ENCODE results near the gene KLK5.
"Not testable (repeated sequence)": the region's sequence is repeated elsewhere in the genome, so short reads cannot be mapped to it uniquely, and the experiment has no call there.

The KLK5 gene

DNA sequence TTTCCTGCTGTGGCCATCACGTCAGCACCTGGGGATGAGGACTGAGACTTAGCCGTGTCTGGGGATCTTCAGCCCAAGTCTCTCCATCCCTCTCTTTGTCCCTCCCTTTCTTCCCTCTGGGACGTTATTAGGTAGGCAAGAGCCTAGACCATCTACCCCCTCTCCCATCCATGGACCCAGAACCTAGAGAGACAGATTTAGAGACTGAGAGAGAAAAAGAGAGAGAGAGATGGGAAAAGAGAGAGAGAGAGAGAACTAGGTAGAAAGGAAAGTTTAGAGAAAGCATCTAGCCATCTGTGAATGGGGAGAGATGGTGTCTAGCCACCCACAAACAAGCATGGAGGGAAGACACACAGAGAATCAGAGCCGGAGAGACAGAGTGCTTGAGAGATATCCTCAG lies 42.1 kb downstream of the KLK5 start:
- peaks cover 54% of the 10 kb centered on the region for H3K27me3 ChIP-seq
- H3K27ac ChIP-seq = no peak overlapping the region
- H4K20me1 ChIP-seq = no peaks in the 10 kb centered on the region; the same call in 1 of the 2 replicates
- H3K4me2 ChIP-seq = no peak overlapping the region
- no peak for TF ChIP-seq Cebpa-rat (IDR thresholded peaks at IDR 0.05)
- no peak overlapping the region for H3K4me3 ChIP-seq
- no peaks in the 10 kb centered on the region for H3K9me3 ChIP-seq
- H3K9ac ChIP-seq = no peak overlapping the region
- H3K36me3 ChIP-seq = no peaks in the 10 kb centered on the region
- 0 out of 2 replicates have a peak, but pooled peaks cover 7% of the 10 kb centered on the region for H3K4me1 ChIP-seq

DNA sequence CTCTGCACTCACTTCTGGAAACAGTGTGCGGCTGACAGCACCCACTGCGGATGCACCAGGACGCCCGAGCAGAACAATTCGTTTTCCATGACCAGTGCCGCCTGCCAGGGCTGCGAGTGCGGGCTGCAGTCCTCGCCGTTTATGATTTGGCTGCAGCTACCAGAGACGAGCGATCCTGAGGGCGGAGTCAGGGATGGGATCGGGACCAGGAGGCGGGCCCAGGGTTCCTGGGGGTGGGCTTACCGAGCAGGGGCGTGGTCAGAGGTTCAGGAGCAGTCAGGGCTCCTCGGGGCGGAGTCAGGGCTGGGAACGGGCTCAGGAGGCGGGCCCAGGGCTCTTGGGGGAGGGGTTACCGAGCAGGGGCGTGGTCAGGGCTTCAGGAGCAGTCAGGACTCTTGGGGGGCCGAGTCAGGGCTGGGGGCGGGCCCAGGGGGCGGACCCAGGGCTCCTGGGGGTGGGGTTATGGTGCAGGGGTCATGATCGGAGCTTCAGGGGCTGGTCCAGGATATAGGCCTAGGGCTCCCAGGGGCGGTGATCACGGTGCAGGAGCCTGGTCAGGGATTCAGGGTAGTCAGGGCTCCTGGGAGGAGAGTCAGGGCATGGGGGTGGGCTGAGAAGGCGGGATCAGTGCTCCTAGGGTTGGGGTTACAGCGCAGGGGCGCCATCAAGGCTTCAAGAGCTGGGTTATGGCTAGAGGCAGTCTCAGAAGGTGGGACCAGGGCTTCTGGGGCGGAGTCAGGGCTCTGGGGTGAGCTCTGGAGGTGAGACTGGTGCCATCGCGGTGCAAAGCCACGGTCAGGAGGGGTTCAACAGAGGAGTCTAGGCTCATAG lies 43.4 kb downstream of the KLK5 start:
- peak overlapping the region; percentile 40; the same call in 1 of the 2 replicates for H3K4me3 ChIP-seq
- H3K9me3 ChIP-seq = no peaks in the 10 kb centered on the region
- H3K4me1 ChIP-seq = 0 out of 2 replicates have a peak, but pooled peaks cover 7% of the 10 kb centered on the region
- H4K20me1 ChIP-seq = no peaks in the 10 kb centered on the region; the same call in 1 of the 2 replicates
- peak overlapping the region; percentile 39 for H3K4me2 ChIP-seq
- H3K27me3 ChIP-seq = peaks cover 47% of the 10 kb centered on the region
- no peak overlapping the region for H3K27ac ChIP-seq
- H3K9ac ChIP-seq = no peak overlapping the region
- H3K36me3 ChIP-seq = no peaks in the 10 kb centered on the region
- TF ChIP-seq Cebpa-rat (IDR thresholded peaks at IDR 0.05) = no peak

DNA sequence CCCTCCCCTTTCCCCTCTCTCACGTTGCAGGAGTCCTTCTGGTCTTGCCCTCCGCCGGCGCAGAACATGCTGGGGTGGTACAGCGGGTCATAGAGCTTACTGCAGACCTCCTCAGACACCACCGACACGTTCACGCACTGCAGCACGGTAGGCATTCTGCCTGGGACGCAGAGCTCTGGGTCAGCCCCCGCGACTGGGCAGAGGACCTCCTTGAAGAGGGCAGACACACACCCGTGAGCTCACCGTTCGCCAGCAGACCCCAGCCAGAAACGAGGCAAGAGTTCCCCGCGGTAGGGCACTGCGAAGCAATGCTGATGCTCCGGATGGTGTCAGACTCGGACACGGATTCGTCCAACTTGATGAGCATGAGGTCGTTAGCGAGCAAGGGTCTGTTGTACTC lies 44.5 kb downstream of the KLK5 start:
- Histone ChIP-seq H4K20me1 (no peaks in the 10 kb centered on the region; the same call in 1 of the 2 replicates), H3K4me2 (no peak overlapping the region), H3K36me3 (no peaks in the 10 kb centered on the region), H3K27me3 (peaks cover 38% of the 10 kb centered on the region), H3K4me1 (0 out of 2 replicates have a peak, but pooled peaks cover 7% of the 10 kb centered on the region), H3K4me3 (no peak overlapping the region), H3K9me3 (no peaks in the 10 kb centered on the region), H3K9ac (no peak overlapping the region), H3K27ac (no peak overlapping the region)
- TF ChIP-seq Cebpa-rat (IDR thresholded peaks at IDR 0.05) = no peak

DNA sequence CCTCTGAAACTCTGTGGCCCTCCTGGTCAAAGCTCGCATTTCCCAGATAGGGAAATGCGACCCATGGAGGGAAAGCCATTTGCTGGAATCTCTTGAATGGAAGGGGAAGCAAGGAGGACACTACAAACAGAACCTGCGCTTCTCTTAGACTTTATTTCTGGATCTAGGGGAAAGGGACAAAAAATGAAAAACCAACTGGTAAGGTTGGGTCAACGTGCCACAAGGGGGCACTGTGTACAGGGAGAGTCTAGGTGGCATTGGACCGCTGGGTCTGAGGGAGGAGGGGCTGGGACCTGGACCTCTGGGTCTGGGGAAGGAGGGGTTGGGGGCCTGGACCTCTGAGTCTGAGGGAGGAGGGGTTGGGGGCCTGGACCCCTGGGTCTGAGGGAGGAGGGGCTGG lies 46.6 kb downstream of the KLK5 start:
- no peak overlapping the region for H3K4me2 ChIP-seq
- no peak for TF ChIP-seq Cebpa-rat (IDR thresholded peaks at IDR 0.05)
- H3K4me3 ChIP-seq = no peak overlapping the region
- no peak overlapping the region for H3K9ac ChIP-seq
- H3K27ac ChIP-seq = no peak overlapping the region
- 0 out of 2 replicates have a peak, but pooled peaks cover 7% of the 10 kb centered on the region for H3K4me1 ChIP-seq
- no peaks in the 10 kb centered on the region; the same call in 1 of the 2 replicates for H4K20me1 ChIP-seq
- no peaks in the 10 kb centered on the region for H3K36me3 ChIP-seq
- peaks cover 17% of the 10 kb centered on the region for H3K27me3 ChIP-seq
- H3K9me3 ChIP-seq = no peaks in the 10 kb centered on the region

DNA sequence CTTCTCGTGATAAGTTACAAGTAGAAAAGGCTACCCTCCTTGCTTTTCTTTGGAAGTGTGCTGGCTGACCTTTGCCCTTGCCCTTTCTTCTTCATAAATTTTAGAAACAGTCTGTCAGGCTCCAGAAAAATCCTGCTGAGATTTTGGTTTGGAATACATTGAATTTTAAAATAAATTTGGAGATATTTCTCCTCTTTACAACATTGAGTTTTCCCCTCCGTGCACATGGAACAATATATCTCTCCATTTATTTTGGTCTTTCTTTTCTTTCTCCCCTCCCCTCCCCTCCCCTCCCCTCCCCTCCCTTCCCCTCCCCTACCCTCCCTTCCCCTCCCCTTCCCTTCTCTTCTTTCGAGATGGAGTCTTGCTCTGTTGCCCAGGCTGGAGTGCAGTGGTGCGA lies 50.2 kb downstream of the KLK5 start:
- no peaks in the 10 kb centered on the region for H3K36me3 ChIP-seq
- H3K4me3 ChIP-seq = no peak overlapping the region
- H3K9me3 ChIP-seq = no peaks in the 10 kb centered on the region
- H3K9ac ChIP-seq = no peak overlapping the region
- peaks cover 8% of the 10 kb centered on the region for H3K4me1 ChIP-seq
- no peaks in the 10 kb centered on the region for H4K20me1 ChIP-seq
- TF ChIP-seq Cebpa-rat (IDR thresholded peaks at IDR 0.05) = no peak
- no peak overlapping the region for H3K27ac ChIP-seq
- H3K4me2 ChIP-seq = no peak overlapping the region
- no peaks in the 10 kb centered on the region for H3K27me3 ChIP-seq

DNA sequence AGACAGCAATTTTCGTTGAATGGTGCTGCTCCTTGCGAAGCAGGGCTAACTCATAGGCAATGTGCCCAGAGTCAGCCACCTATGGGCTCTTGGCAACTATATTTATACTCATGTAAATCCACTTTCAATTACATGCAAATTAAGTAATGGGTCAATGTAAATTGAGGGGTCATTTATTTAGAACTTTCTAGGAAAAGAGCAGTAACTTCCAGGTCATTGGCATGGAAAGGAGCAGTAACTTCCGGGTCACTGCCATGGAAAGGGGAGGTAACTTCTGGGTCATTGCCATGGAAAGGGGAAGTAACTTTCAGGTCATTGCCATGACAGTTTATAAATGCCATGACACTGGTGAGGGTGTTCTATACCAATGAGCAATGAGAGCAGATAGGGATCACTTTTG lies 53.3 kb downstream of the KLK5 start:
- Histone ChIP-seq H3K4me1 (peaks cover 37% of the 10 kb centered on the region), H3K27ac (no peak overlapping the region), H3K4me2 (no peak overlapping the region), H3K9ac (no peak overlapping the region), H3K36me3 (no peaks in the 10 kb centered on the region), H3K27me3 (no peaks in the 10 kb centered on the region), H3K9me3 (no peaks in the 10 kb centered on the region), H4K20me1 (no peaks in the 10 kb centered on the region), H3K4me3 (no peak overlapping the region)
- TF ChIP-seq Cebpa-rat (IDR thresholded peaks at IDR 0.05) = no peak

DNA sequence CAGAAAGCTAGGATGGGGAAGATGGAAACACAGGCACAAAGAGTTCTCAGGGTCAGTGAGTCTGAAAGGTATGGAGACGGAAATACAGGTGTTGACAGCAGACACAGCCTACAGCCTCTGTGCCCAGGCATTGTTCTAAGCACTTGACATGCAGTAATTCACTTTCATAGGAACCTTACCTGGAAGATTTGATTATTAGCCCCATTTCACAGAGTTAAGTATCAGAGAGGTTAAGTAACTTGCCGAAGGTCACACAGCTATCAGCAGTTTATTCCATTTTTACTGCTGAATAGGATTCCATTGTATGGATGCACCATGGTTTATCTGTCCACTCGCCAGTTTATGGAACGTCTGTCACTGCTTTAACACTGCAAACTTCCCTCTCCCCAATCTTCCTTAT lies 54.8 kb downstream of the KLK5 start:
- H3K4me2 ChIP-seq = no peak overlapping the region
- no peaks in the 10 kb centered on the region for H3K36me3 ChIP-seq
- no peak overlapping the region for H3K27ac ChIP-seq
- H3K9ac ChIP-seq = no peak overlapping the region
- H3K4me1 ChIP-seq = peaks cover 37% of the 10 kb centered on the region
- no peak overlapping the region for H3K4me3 ChIP-seq
- no peaks in the 10 kb centered on the region for H3K27me3 ChIP-seq
- no peak for TF ChIP-seq Cebpa-rat (IDR thresholded peaks at IDR 0.05)
- H3K9me3 ChIP-seq = no peaks in the 10 kb centered on the region
- no peaks in the 10 kb centered on the region for H4K20me1 ChIP-seq

DNA sequence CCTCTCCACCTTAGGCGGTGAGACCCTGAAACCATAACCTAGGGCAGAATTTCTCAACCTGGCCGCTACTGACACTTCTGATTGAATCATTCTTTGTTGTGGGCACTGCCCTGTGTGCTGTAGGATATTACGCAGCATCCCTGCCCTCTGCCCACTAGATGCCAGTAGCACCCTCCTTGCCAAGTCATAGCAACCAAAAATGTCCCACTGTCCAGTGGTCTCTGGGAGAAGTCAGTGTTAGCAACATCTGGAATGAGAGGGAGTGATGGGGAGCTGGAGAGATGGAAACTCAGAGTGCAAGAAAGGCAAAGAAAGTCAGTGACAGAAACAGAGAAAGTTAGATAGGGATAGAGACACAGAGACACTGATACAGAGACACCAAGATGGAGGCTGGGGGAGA lies 55.2 kb downstream of the KLK5 start:
- Histone ChIP-seq H3K36me3 (no peaks in the 10 kb centered on the region), H3K9ac (no peak overlapping the region), H3K27me3 (no peaks in the 10 kb centered on the region), H3K4me3 (no peak overlapping the region), H3K4me1 (peaks cover 37% of the 10 kb centered on the region), H3K9me3 (no peaks in the 10 kb centered on the region), H3K27ac (peak overlapping the region; percentile 70; the same call in 1 of the 2 replicates), H4K20me1 (no peaks in the 10 kb centered on the region), H3K4me2 (peak overlapping the region; percentile 71)
- TF ChIP-seq Cebpa-rat (IDR thresholded peaks at IDR 0.05) = no peak

DNA sequence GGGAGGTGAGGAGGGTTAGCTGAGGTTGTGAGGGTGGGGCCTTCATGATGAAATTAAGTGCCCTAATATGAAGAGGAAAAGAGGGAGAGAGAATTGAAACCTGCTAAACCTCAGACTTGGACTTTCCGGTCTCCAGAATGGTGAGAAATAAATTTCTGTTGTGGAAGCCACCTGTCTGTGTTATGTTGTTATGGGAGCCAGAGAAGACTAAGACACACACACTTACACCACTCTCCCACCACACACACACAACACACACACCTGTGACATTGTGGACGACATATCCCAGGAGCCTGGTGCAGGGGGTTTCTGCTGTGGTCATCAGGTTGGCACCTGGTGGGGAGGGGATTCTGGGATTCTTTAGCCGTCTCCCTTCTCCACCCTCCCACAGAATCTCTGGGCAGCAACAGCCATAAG lies 55.6 kb downstream of the KLK5 start:
- H3K27ac ChIP-seq = peak overlapping the region; percentile 70
- H3K36me3 ChIP-seq = no peaks in the 10 kb centered on the region
- peaks cover 37% of the 10 kb centered on the region for H3K4me1 ChIP-seq
- H3K4me3 ChIP-seq = no peak overlapping the region
- H3K27me3 ChIP-seq = no peaks in the 10 kb centered on the region
- peak overlapping the region; percentile 71 for H3K4me2 ChIP-seq
- no peaks in the 10 kb centered on the region for H3K9me3 ChIP-seq
- TF ChIP-seq Cebpa-rat (IDR thresholded peaks at IDR 0.05) = no peak
- H4K20me1 ChIP-seq = no peaks in the 10 kb centered on the region
- H3K9ac ChIP-seq = no peak overlapping the region

DNA sequence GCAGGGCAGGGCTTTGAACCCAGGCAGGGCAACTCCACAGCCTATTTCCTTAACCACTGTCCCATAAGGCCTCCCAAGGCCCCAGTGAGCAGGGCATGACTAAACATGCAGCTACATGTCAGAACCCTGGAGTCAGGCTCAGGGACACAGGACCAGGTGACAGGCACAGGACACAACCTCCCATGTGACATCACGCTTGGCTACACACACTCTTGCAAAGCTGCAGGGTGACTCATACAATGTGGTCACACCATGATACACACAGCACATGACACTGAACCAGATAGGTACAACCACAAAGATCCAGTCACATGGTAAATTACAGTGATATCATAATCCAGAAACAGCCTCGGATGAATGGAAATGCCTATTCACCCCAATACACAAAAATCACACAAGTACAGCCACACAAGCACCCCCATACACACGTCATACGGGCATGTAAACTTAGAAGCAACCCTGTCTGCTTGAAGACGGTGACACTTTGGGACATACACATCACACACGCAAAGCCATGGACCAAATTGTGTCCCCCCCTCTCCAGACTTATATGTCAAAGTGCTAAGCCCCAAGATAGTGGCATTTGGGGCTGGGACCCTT lies 56.1 kb downstream of the KLK5 start:
- TF ChIP-seq Cebpa-rat (IDR thresholded peaks at IDR 0.05) = no peak
- no peaks in the 10 kb centered on the region for H3K36me3 ChIP-seq
- H3K9me3 ChIP-seq = no peaks in the 10 kb centered on the region
- H3K9ac ChIP-seq = peak overlapping the region; percentile 34; the same call in 1 of the 2 replicates
- peak overlapping the region; percentile 70 for H3K27ac ChIP-seq
- H3K4me1 ChIP-seq = peaks cover 37% of the 10 kb centered on the region
- H3K27me3 ChIP-seq = no peaks in the 10 kb centered on the region
- no peak overlapping the region for H3K4me3 ChIP-seq
- no peaks in the 10 kb centered on the region for H4K20me1 ChIP-seq
- peak overlapping the region; percentile 71 for H3K4me2 ChIP-seq

DNA sequence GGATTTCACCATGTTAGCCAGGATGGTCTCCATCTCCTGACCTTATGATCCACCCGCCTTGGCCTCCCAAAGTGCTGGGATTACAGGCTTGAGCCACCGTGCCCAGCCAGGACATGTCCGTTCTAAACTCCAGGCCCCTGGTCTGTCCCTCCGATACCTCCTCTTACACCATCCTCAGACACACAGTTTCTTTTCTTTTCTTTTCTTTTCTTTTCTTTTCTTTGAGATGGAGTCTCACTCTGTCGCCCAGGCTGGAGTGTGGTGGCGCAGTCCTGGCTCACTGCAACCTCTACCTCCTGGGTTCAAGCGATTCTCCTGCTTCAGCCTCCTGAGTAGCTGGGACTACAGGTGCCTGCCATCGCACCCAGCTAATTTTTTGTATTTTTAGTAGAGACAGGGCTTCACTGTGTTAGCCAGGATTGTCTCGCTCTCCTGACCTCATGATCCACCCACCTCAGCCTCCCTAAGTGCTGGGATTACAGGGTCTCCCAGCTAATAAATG lies 56.7 kb downstream of the KLK5 start:
- H3K9me3 ChIP-seq, H3K4me3 ChIP-seq, H3K27me3 ChIP-seq, H4K20me1 ChIP-seq, H3K36me3 ChIP-seq: not testable (repeated sequence)
- H3K27ac ChIP-seq = peak overlapping the region; percentile 70
- H3K9ac ChIP-seq = peak overlapping the region; percentile 34; the same call in 1 of the 2 replicates
- peak overlapping the region; percentile 71 for H3K4me2 ChIP-seq
- peaks cover 41% of the 10 kb centered on the region for H3K4me1 ChIP-seq
